ENCODE results near the gene PHF13.
A peak's percentile ranks its signal among the peaks of the same experiment; 100 is the strongest.

PHF13 gene

GRCh38 chr1:6602669-6603237 is 10.8 kb upstream of the PHF13 start, which contains the start of gene KLHL21:
Gene KLHL21 (minus strand): TSS chr1:6602869. CDS start chr1:6602817, 52 bp downstream.
- peak; percentile 79 for DNase-seq

- peak; percentile 65 for DNase-seq
Measured at GRCh38 chr1:6603238-6603914, 10.2 kb upstream of the PHF13 start.

- no peak for DNase-seq
Measured at GRCh38 chr1:6603915-6604558, 9.5 kb upstream of the PHF13 start.

GRCh38 chr1:6612641-6613360 is 730 bp upstream of the PHF13 start:
- DNase-seq: peak; percentile 52

GRCh38 chr1:6614019-6614928 is 743 bp downstream of the PHF13 start:
- no peak for DNase-seq

GRCh38 chr1:6614929-6615785 is 1.6 kb downstream of the PHF13 start:
- no peak for DNase-seq

- DNase-seq: no peak
Measured at GRCh38 chr1:6619045-6619444, 5.5 kb downstream of the PHF13 start.

- no peak for DNase-seq
Measured at GRCh38 chr1:6621429-6622391, 8.2 kb downstream of the PHF13 start.

- DNase-seq: no peak
Measured at GRCh38 chr1:6622396-6623152, 9.0 kb downstream of the PHF13 start.

GRCh38 chr1:6623269-6623965 is 9.9 kb downstream of the PHF13 start:
- no peak for DNase-seq

- DNase-seq: peak; percentile 73
Measured at GRCh38 chr1:6624710-6625583, 11.4 kb downstream of the PHF13 start, which contains the start of gene THAP3. Gene THAP3 (plus strand): TSS chr1:6624868. CDS start chr1:6625219, 351 bp downstream.

GRCh38 chr1:6625584-6626149 is 12.1 kb downstream of the PHF13 start:
- DNase-seq: no peak

GRCh38 chr1:6627031-6627430 is 13.5 kb downstream of the PHF13 start:
- DNase-seq: no peak

GRCh38 chr1:6627841-6628545 is 14.5 kb downstream of the PHF13 start:
- DNase-seq: no peak

- no peak for DNase-seq
Measured at GRCh38 chr1:6628971-6629479, 15.5 kb downstream of the PHF13 start.

- no peak for DNase-seq
Measured at GRCh38 chr1:6630027-6630426, 16.5 kb downstream of the PHF13 start.

Data from NCI-H2227 treated with DMSO at 0.1 percent for 48 hours (cell line).